CD4-positive, alpha-beta T cell treated with Interleukin-6 at 100 ng/mL for 8 hours (primary cell): ENCODE results near the gene TENT4B.
A peak's percentile ranks its signal among the peaks of the same experiment; 100 is the strongest.

Experiments
- DNase-seq: peaks from one replicate; pipeline ENCODE4 v3.0.0-alpha.2; 2020; ENCODE audit warnings: mixed read lengths, low spot score

TENT4B gene

GRCh38 chr16:50271148-50272041 lies 118.3 kb downstream of the TENT4B start:
- DNase-seq: no peak

- no peak for DNase-seq
Observed at GRCh38 chr16:50272111-50272571, 119.0 kb downstream of the TENT4B start.

GRCh38 chr16:50272687-50273381 lies 119.7 kb downstream of the TENT4B start:
- DNase-seq: no peak

- DNase-seq: no peak
Observed at GRCh38 chr16:50273382-50273690, 120.2 kb downstream of the TENT4B start.

GRCh38 chr16:50273888-50274325 lies 120.8 kb downstream of the TENT4B start:
- DNase-seq: peak; percentile 44

GRCh38 chr16:50274326-50275097 lies 121.4 kb downstream of the TENT4B start:
- peak; percentile 68 for DNase-seq

GRCh38 chr16:50275098-50275415 lies 122.0 kb downstream of the TENT4B start:
- DNase-seq: no peak

- DNase-seq: no peak
Observed at GRCh38 chr16:50275428-50276325, 122.6 kb downstream of the TENT4B start.

GRCh38 chr16:50276326-50276640 lies 123.2 kb downstream of the TENT4B start:
- no peak for DNase-seq

- DNase-seq: no peak
Observed at GRCh38 chr16:50276801-50277555, 123.9 kb downstream of the TENT4B start.

GRCh38 chr16:50278251-50278650 lies 125.1 kb downstream of the TENT4B start:
- DNase-seq: no peak

GRCh38 chr16:50279504-50279865 lies 126.4 kb downstream of the TENT4B start:
- no peak for DNase-seq

GRCh38 chr16:50280932-50281331 lies 127.8 kb downstream of the TENT4B start:
- DNase-seq: no peak
